ENCODE measurements around the gene NOVA1.

GRCh38 chr14:26415618-26416123 is 182.2 kb downstream of the NOVA1 start:
- TF ChIP-seq POLR2AphosphoS5 (IDR thresholded peaks at IDR 0.05) (no peak), CTCF (IDR thresholded peaks at IDR 0.05; ENCODE audit: poor library complexity, severe bottlenecking) (no peak), REST (IDR thresholded peaks at IDR 0.05; ENCODE audit: borderline replicate concordance) (no peak)

Data from neural cell (in vitro differentiated cells).